ENCODE data around the gene RPL4. TPM values are rescaled to one million over a fixed set of nuclear protein-coding genes. Genes with fewer than 3 reads are reported as not detected.

Gene RPL4
- total and polyA plus RNA-seq, 2 donors from 2014 or later = 1,774 to 2,001 TPM

DNA sequence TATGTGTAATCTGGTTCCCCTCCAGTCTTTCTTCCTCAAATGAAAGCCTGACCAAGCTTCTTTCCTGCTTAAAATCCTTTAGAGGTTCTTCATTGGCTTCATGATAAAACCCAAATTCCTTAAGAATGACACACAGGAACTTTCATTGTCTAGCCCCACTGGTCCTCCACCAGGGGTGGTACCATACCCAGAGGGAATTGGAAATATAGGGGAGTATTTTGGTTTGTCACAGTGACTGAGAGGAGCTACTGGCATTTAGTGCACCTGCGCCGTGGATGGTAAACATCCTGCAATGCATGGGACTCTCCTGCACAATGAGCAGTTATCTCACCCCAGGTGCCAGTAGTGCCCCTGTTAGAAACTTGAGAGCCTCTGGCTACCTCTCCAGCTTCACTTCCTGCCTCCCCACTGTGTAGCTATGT lies 11.3 kb upstream of the RPL4 start:
- Histone ChIP-seq H3K9ac (ENCODE audit: low read length in 3 of 3) (no peak overlapping the region), H3K4me1 (ENCODE audit: control insufficient read depth in 2 of 3, insufficient read depth in 2 of 3, low read depth in 1 of 3, low read length in 3 of 3) (no peaks in the 10 kb centered on the region), H3K27ac (ENCODE audit: low read depth in 2 of 2, low read length in 2 of 2) (no peak overlapping the region), H3K4me3 (ENCODE audit: low read length in 3 of 3) (no peak overlapping the region), H3K27me3 (ENCODE audit: control insufficient read depth, insufficient read depth, low read length) (no peaks in the 10 kb centered on the region), H3K9me3 (ENCODE audit: control insufficient read depth in 2 of 3, insufficient read depth in 1 of 3, low read length in 3 of 3) (no peaks in the 10 kb centered on the region), H3K36me3 (ENCODE audit: control insufficient read depth in 2 of 3, insufficient read depth in 3 of 3, low read length in 3 of 3) (peaks cover 0 to 2% (median 0%) of the 10 kb centered on the region in 3 donors)
- TF ChIP-seq, protein P1, sequence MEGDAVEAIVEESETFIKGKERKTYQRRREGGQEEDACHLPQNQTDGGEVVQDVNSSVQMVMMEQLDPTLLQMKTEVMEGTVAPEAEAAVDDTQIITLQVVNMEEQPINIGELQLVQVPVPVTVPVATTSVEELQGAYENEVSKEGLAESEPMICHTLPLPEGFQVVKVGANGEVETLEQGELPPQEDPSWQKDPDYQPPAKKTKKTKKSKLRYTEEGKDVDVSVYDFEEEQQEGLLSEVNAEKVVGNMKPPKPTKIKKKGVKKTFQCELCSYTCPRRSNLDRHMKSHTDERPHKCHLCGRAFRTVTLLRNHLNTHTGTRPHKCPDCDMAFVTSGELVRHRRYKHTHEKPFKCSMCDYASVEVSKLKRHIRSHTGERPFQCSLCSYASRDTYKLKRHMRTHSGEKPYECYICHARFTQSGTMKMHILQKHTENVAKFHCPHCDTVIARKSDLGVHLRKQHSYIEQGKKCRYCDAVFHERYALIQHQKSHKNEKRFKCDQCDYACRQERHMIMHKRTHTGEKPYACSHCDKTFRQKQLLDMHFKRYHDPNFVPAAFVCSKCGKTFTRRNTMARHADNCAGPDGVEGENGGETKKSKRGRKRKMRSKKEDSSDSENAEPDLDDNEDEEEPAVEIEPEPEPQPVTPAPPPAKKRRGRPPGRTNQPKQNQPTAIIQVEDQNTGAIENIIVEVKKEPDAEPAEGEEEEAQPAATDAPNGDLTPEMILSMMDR (IDR thresholded peaks at IDR 0.05; ENCODE audit: borderline replicate concordance, extremely low read depth, insufficient read depth) = no peak
- no peak for FAIRE-seq
- no peak for DNase-seq
- intact Hi-C loops (cut with DNase I) = no loop called here

- Histone ChIP-seq H3K27ac (ENCODE audit: low read depth in 2 of 2, low read length in 2 of 2) (no peak overlapping the region), H3K4me3 (ENCODE audit: low read length in 3 of 3) (no peak overlapping the region), H3K9ac (ENCODE audit: low read length in 3 of 3) (no peak overlapping the region), H3K27me3 (ENCODE audit: control insufficient read depth, insufficient read depth, low read length) (no peaks in the 10 kb centered on the region), H3K36me3 (ENCODE audit: control insufficient read depth in 2 of 3, insufficient read depth in 3 of 3, low read length in 3 of 3) (no peaks in the 10 kb centered on the region), H3K4me1 (ENCODE audit: control insufficient read depth in 2 of 3, insufficient read depth in 2 of 3, low read depth in 1 of 3, low read length in 3 of 3) (no peaks in the 10 kb centered on the region), H3K9me3 (ENCODE audit: control insufficient read depth in 2 of 3, insufficient read depth in 1 of 3, low read length in 3 of 3) (no peaks in the 10 kb centered on the region)
- DNase-seq = no peak
- FAIRE-seq = no peak
- intact Hi-C loops (cut with DNase I) = no loop called here
- TF ChIP-seq, protein P1 (IDR thresholded peaks at IDR 0.05; ENCODE audit: borderline replicate concordance, extremely low read depth, insufficient read depth) = no peak
Observed at GRCh38 chr15:66514586-66514985, 9.9 kb upstream of the RPL4 start.

DNA sequence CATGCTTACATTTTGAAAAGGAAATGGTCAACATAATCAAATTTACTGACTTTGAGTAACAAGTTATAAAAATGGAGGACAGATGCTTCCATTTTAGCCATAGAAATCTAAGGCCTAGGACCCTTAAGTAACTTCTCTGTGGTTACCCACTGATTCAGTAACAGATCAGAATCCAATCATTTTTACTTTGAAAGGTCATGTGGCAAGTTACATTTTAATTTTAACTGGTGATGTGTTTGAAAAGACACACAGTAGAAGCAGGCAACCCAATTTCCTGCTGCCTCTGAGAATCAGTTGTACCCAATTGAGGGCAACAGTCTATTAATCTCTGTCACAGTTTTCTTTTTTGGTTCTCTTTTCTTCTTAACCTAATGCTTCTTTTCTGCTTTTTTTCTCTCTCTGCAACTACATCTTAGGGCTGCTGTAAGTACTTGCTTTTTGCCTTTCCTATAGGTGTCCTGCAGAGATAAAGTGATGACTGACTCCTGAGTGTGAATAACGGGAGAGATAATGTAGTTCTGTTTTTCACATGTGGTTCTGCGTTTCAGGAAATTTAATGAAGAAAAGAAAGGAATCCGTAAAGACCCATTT lies 3.7 kb upstream of the RPL4 start:
- H3K9me3 ChIP-seq (ENCODE audit: control insufficient read depth in 2 of 3, insufficient read depth in 1 of 3, low read length in 3 of 3) = no peaks in the 10 kb centered on the region
- intact Hi-C loops (cut with DNase I) = no loop called here
- peaks cover 2 to 5% (median 2%) of the 10 kb centered on the region in 3 donors for H3K4me1 ChIP-seq (ENCODE audit: control insufficient read depth in 2 of 3, insufficient read depth in 2 of 3, low read depth in 1 of 3, low read length in 3 of 3)
- no peaks in the 10 kb centered on the region for H3K36me3 ChIP-seq (ENCODE audit: control insufficient read depth in 2 of 3, insufficient read depth in 3 of 3, low read length in 3 of 3)
- no peak for DNase-seq
- TF ChIP-seq, protein P1 (IDR thresholded peaks at IDR 0.05; ENCODE audit: borderline replicate concordance, extremely low read depth, insufficient read depth) = no peak
- H3K27me3 ChIP-seq (ENCODE audit: control insufficient read depth, insufficient read depth, low read length) = no peaks in the 10 kb centered on the region
- no peak for FAIRE-seq
- no peak overlapping the region for H3K27ac ChIP-seq (ENCODE audit: low read depth in 2 of 2, low read length in 2 of 2)
- H3K4me3 ChIP-seq (ENCODE audit: low read length in 3 of 3) = no peak overlapping the region
- H3K9ac ChIP-seq (ENCODE audit: low read length in 3 of 3) = no peak overlapping the region

- Histone ChIP-seq H3K4me1 (ENCODE audit: control insufficient read depth in 2 of 3, insufficient read depth in 2 of 3, low read depth in 1 of 3, low read length in 3 of 3) (peaks cover 3 to 7% (median 5%) of the 10 kb centered on the region in 3 donors), H3K4me3 (ENCODE audit: low read length in 3 of 3) (peak overlapping the region; percentile 95 to 98 (median 97)), H3K27me3 (ENCODE audit: control insufficient read depth, insufficient read depth, low read length) (no peaks in the 10 kb centered on the region), H3K27ac (ENCODE audit: low read depth in 2 of 2, low read length in 2 of 2) (no peak overlapping the region), H3K9me3 (ENCODE audit: control insufficient read depth in 2 of 3, insufficient read depth in 1 of 3, low read length in 3 of 3) (no peaks in the 10 kb centered on the region), H3K36me3 (ENCODE audit: control insufficient read depth in 2 of 3, insufficient read depth in 3 of 3, low read length in 3 of 3) (peaks cover 3 to 17% (median 13%) of the 10 kb centered on the region in 3 donors), H3K9ac (ENCODE audit: low read length in 3 of 3) (peak overlapping the region in 2 of 3 donors; percentile 95 to 96)
- FAIRE-seq (no peak), DNase-seq (peak in 1 of 5 donors; percentile 19)
- intact Hi-C loops (cut with DNase I) = no loop called here
- TF ChIP-seq, protein P1 (IDR thresholded peaks at IDR 0.05; ENCODE audit: borderline replicate concordance, extremely low read depth, insufficient read depth) = no peak
Observed at GRCh38 chr15:66505818-66506217, 1.2 kb upstream of the RPL4 start.

Data from kidney (tissue), 14 donors.